Spinal cord (tissue), 10 donors: ENCODE results near the gene COL24A1. TPM values are rescaled to one million over a fixed set of nuclear protein-coding genes. Genes with fewer than 3 reads are reported as not detected.

Experiments used
- DNase-seq, 6 donors: peaks; one replicate each; pipeline versions ENCODE4 v3.0.0 to v3.0.0-alpha.2; 2013 to 2015; ENCODE audit warnings: low spot score in 6 of 6, low read depth in 4 of 6
- H3K27ac ChIP-seq: one replicate; pipeline ENCODE4 v1.5.1; 2013; ENCODE audit warnings: low read depth, low read length, control low read depth
- H3K27me3 ChIP-seq: one replicate; pipeline ENCODE4 v1.6.1; 2013; ENCODE audit warnings: low read length; ENCODE audit not compliant: control insufficient read depth, insufficient read depth
- H3K36me3 ChIP-seq: one replicate; pipeline ENCODE4 v1.6.1; 2013; ENCODE audit warnings: low read length; ENCODE audit not compliant: control insufficient read depth, insufficient read depth
- H3K4me1 ChIP-seq: one replicate; pipeline ENCODE4 v1.6.1; 2013; ENCODE audit warnings: low read length; ENCODE audit not compliant: control insufficient read depth, insufficient read depth
- H3K4me3 ChIP-seq: one replicate; pipeline ENCODE4 v1.5.1; 2013; ENCODE audit warnings: low read depth, low read length, control low read depth
- H3K9me3 ChIP-seq: one replicate; pipeline ENCODE4 v1.6.1; 2013; ENCODE audit warnings: low read length; ENCODE audit not compliant: control insufficient read depth, insufficient read depth
- WGBS: methylation state at CpG from one replicate; pipeline ENCODE4 v1.1.5; 2013; ENCODE audit warnings: missing lambda C conversion rate; ENCODE audit not compliant: insufficient coverage; 5-methylcytosine and 5-hydroxymethylcytosine counted together
- long read RNA-seq, 4 donors: transcript quantifications; one replicate each; lab custom pipeline, GENCODE V29; 2026
- polyA plus RNA-seq, 2 donors: library from polyadenylated mRNA; unstranded; fragments of 120-200 nt; gene quantifications; one replicate each; pipeline ENCODE4 v1.2.1, GENCODE V29; 2013; ENCODE audit not compliant: insufficient read length in 2 of 2
- total RNA-seq, 2 donors: library from RNA; depleted of rRNA in 1 of 2; stranded (reverse); fragments of 120-200 nt in 1 of 2; fragments of >200 nt in 1 of 2; gene quantifications; one replicate each; pipeline versions ENCODE4 v1.2.3 to v1.2.4, GENCODE V29; 2013 to 2014
- donor health status: healthy.

COL24A1 gene
- total RNA-seq (1 to 10 TPM; 1.2 to 1.8 TPM), polyA plus RNA-seq (1 to 10 TPM; 1.3 to 1.7 TPM)
- long read RNA-seq, donor 1 = 0 reads
- long read RNA-seq, donor 2 = 0 reads
- long read RNA-seq, donor 3 = 0 reads
- long read RNA-seq, donor 4, partial matches to known transcripts = 6 of 6 reads
- long read RNA-seq, donor 4, other reads (novel, unspliced or antisense) = 0 of 6 reads

DNA sequence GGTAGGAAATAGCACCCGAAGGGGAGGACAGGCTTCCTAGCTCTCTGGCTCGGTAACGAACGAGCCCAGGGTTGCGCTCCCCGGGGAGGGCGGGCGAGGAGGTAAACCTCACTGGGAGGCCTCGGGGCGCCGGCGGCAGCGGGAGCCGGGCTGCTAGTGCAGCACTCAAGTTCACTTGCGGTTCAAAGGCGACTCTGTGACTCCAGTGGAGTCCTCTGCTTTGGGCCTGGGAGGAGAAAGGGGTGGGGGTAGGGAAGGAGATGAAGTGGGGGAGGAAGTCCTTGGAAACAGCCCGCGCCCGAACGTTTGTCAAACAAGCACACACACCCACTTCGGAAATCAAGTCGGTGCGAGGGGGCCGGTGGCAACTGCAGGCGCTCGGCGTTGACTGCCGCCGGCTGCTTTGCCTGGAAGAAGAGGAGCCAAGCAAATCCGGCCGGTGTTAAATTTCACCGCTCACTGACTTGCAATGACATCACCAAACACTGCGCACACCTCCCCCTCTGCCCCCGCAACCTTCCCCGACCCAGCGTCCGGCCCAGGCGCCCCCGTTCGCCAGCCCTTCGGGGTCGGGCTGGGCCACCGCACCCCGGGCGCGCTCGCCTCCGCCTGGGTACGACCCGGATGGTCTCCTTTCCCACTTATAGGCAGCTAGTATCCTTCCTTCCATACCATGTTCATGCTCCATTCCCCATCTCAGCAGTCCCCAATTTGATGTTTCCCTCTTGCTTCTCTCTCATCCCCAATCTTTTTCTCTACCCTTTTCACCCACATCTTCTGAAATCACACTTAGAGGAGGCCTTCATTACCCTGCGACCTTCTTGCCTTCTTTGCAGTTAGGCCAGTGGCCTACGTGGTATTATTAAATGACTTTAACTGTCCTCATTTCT lies at the start of gene COL24A1:
TSS of gene COL24A1 (minus strand) at position 207 of the 890 bp plus-strand sequence. CDS start 376 bp downstream, outside the sequence.
- 7% methylated on average over 52 of the region's 52 CpGs for WGBS
- Histone ChIP-seq H3K4me1 (peaks cover 24% of the 10 kb centered on the region), H3K27ac (no peak within 1 kb of the TSS), H3K4me3 (peak within 1 kb of the TSS; percentile 53), H3K36me3 (no peaks in the 10 kb centered on the region), H3K27me3 (peaks cover 24% of the 10 kb centered on the region), H3K9me3 (no peaks in the 10 kb centered on the region)
- DNase-seq = peak in 2 of 6 donors; percentile 58 to 67

DNA sequence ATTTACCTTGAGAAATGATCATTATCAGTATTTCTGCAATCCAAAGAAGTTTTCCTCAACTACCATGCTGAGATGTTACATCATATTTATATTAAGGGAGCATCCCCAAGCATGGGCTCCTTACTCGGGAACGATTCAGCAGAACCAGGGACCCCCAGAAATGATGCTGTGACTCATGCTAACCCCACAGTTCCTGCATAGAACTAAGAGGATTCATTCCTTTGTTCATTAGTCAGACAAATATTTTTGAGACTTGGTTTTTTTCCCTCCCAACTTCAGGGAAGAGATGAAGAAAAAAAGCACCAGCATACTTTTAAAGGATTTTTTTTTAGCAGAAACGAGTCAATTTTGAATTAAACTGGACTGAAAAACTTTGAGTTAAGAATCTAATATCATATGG lies 49.2 kb upstream of the COL24A1 start:
- no peaks in the 10 kb centered on the region for H3K9me3 ChIP-seq
- H3K27me3 ChIP-seq = no peaks in the 10 kb centered on the region
- H3K4me1 ChIP-seq = no peaks in the 10 kb centered on the region
- DNase-seq = no peak
- H3K36me3 ChIP-seq = no peaks in the 10 kb centered on the region
- no peak overlapping the region for H3K27ac ChIP-seq
- 100% methylated on average over 1 of the region's 3 CpGs for WGBS
- H3K4me3 ChIP-seq = no peak overlapping the region

DNA sequence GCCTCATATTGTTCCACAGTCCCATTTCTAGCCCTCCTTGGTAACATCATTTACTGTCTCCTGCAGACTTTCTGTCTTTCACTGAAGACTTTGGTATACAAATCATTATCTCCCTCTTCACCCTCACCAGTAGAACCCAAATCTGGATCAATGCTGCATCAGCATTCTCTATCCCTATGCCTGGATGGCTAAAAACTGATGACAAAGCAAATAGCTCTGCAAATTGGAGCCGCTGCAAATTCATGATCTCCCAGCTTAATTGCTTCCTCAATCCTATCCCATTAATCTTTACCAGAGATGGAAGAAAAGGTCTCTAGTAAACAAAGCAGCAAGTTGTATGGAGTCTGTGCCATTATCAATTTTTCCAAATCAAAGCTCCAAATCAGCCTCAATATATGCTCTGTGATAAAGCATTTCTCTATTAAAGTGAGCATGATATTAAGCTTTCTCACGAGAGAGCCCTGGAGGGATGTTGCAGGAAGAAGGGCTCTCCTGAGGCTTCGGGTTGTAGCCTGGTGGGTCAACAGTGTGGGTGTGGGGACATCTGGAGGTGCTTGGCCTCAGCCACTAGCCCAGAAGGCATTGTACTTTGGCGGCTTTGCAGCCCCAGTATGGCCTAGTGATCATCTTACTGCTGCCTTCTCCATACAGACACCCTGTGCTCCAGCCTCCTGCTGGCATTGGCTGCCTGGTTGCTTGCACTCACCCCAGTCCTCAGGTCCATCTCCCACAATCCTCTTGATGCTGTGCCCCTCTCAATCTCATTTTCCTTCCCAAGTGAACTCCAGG lies 46.2 kb upstream of the COL24A1 start:
- 92% methylated on average over 4 of the region's 4 CpGs for WGBS
- DNase-seq = no peak
- Histone ChIP-seq H3K27me3 (no peaks in the 10 kb centered on the region), H3K27ac (peak overlapping the region; percentile 41), H3K4me1 (no peaks in the 10 kb centered on the region), H3K36me3 (no peaks in the 10 kb centered on the region), H3K9me3 (no peaks in the 10 kb centered on the region), H3K4me3 (no peak overlapping the region)

DNA sequence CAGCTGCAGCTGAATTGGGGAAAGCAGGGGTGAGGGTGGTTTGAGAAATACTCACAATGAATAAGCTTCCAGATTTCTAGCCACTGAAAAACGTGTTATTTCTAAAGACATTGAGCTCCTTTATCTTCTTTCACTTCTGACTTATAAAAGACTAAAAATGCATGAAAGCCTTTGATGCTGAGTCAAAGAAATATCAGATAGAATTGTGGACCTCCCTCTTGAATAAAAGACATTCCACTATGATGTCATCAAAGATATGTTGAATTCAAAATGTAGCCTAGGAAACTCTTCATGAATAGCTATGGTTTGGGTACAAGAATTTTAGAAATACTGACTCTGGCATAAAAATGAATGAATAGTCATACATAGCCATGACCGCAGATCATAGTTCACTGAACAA lies 44.7 kb upstream of the COL24A1 start:
- WGBS = no CpG with 5 or more reads among the region's 2 CpGs
- Histone ChIP-seq H3K27ac (peak overlapping the region; percentile 74), H3K27me3 (no peaks in the 10 kb centered on the region), H3K4me1 (no peaks in the 10 kb centered on the region), H3K4me3 (no peak overlapping the region), H3K36me3 (no peaks in the 10 kb centered on the region), H3K9me3 (no peaks in the 10 kb centered on the region)
- DNase-seq = no peak

DNA sequence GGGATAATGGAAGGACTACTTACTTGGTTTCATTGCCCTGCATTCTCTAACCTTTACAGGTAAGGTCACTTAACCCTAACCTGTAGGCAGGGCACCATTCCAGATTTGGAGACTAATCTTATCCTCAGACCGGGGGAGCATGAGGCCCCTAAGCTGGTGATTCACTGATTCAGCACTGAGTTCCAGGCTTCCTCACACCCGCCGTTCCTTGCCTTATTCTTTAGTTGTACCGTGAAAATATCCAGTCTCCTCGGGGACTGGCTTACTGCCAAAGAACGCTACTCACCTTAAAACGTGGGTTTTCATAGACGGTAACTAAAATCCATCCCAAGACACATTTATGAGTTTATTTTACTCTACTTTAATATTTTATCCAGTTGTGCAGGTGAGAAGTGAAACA lies 44.3 kb upstream of the COL24A1 start:
- 81% methylated on average over 4 of the region's 8 CpGs for WGBS
- H3K36me3 ChIP-seq = no peaks in the 10 kb centered on the region

DNA sequence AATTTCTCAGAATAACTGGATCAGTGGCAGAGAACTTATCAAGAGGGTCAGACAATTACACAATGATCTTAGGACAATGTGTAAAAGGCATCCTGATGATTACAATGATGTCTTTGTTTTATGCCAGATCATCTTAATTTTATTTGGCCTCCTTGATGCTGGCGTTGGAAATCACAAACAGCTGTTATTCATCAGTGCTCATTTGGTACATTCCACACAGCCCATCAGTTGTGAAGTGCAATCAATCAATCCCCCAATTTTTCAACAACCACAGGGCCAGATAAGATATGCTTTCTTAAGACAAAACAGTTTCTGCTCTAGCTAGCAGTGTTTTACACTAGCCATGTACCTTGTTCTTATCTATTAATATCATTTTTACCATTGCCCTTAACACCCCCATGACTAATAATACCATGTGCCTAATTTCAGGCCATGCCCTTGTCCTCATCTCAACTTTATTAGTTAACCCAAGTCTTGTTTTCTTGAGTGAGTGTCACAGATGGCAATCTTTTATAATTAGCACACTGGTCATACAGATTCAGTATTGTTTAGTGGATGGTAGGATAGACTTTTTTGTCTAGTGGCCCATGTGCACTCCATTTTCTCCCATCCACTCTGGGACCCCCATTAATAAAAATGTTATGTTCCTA lies 40.8 kb upstream of the COL24A1 start:
- 43% methylated on average over 1 of the region's 1 CpG for WGBS
- H3K27ac ChIP-seq = no peak overlapping the region
- peaks cover 4% of the 10 kb centered on the region for H3K27me3 ChIP-seq
- DNase-seq = no peak
- H3K9me3 ChIP-seq = no peaks in the 10 kb centered on the region
- no peaks in the 10 kb centered on the region for H3K36me3 ChIP-seq
- H3K4me3 ChIP-seq = no peak overlapping the region
- no peaks in the 10 kb centered on the region for H3K4me1 ChIP-seq

More for the DNA sequence above, 44.3 kb upstream of the COL24A1 start:
- no peak for DNase-seq
- Histone ChIP-seq H3K27ac (peak overlapping the region; percentile 74), H3K9me3 (no peaks in the 10 kb centered on the region), H3K4me1 (no peaks in the 10 kb centered on the region), H3K27me3 (no peaks in the 10 kb centered on the region), H3K4me3 (no peak overlapping the region)

DNA sequence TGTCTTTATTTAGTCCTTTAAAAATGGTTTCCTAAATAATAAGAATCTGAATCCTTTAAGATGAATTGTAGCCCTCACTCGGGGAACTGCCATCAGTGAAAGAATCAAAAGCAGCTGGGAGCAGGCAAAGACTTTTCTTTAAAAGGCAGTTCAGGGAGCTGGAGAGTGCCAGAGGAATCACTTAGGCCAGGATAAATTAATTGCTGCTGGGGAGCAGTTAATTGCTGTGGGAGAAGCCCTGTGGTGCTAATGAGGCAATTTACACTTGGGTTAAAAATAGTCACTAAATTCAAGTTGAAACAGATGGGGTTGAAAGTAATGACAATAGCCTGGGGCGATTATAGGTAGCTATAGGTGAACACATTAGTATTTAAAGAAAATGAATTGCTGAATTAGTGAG lies 38.7 kb upstream of the COL24A1 start:
- Histone ChIP-seq H3K9me3 (no peaks in the 10 kb centered on the region), H3K4me3 (no peak overlapping the region), H3K27me3 (peaks cover 4% of the 10 kb centered on the region), H3K36me3 (no peaks in the 10 kb centered on the region), H3K4me1 (no peaks in the 10 kb centered on the region), H3K27ac (no peak overlapping the region)
- DNase-seq = peak in 4 of 6 donors; percentile 21 to 92 (median 50)
- WGBS = 0% methylated on average over 1 of the region's 2 CpGs

DNA sequence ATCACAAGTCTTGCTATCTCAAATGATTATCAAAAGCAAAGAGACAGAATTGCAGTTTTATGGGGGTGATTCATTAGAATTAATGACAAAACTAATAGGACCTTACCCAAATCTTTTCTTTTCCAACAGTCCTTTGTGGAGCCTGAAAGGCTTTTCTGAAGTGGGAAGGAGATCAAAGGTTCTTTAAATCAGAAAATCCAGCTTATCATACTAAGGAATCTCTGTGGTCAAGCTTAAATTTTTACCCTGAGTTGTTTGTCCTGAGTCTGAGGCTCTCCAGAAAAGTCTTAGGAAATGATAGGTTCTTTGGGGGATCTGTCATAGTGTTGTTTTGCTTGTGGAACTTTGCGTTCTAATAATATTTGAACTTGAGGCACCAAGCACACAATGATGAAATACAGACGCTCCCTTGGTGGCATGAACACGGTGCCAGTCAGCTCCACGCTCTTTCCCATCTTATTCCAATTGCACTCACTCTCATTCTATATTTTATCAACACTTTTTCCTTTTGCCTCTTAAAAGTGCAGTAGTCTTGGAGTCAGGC lies 38.0 kb upstream of the COL24A1 start:
- no peaks in the 10 kb centered on the region for H3K9me3 ChIP-seq
- DNase-seq = no peak
- H3K4me3 ChIP-seq = no peak overlapping the region
- 80% methylated on average over 2 of the region's 4 CpGs for WGBS
- H3K27ac ChIP-seq = no peak overlapping the region
- peaks cover 4% of the 10 kb centered on the region for H3K27me3 ChIP-seq
- no peaks in the 10 kb centered on the region for H3K4me1 ChIP-seq
- no peaks in the 10 kb centered on the region for H3K36me3 ChIP-seq

DNA sequence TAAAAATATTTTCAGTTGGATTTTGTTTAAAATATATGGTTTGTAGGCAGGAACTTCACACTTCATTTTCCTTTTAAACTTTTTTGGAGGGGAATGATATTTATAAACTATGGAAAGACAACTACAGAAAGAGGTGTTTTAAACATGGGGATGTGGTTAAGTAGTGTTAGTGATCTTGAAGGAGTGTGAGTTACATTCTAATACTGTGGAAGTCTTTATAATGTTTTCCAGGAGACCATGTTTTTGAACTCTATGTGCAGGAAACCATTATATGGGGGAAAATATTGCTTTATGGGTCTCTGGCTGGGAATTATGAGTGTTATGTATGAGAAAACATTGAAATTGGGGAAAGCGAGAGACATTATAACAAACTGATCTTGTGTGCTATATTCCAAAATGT lies 35.8 kb upstream of the COL24A1 start:
- no peak overlapping the region for H3K4me3 ChIP-seq
- DNase-seq = no peak
- no peaks in the 10 kb centered on the region for H3K4me1 ChIP-seq
- H3K27ac ChIP-seq = no peak overlapping the region
- no peaks in the 10 kb centered on the region for H3K9me3 ChIP-seq
- no CpG with 5 or more reads among the region's 1 CpG for WGBS
- no peaks in the 10 kb centered on the region for H3K36me3 ChIP-seq
- H3K27me3 ChIP-seq = peaks cover 4% of the 10 kb centered on the region
